ENCODE results near the gene CD22.
A peak's percentile ranks its signal among the peaks of the same experiment; 100 is the strongest.

CD22 gene

GRCh38 chr19:35383536-35383935 is 54.5 kb downstream of the CD22 start:
- H3K36me3 Mint-ChIP-seq, result no peaks in the 10 kb centered on the region
- H3K4me1 Mint-ChIP-seq, result peaks cover 5% of the 10 kb centered on the region
- no peak overlapping the region for H3K4me3 Mint-ChIP-seq
- no peak for DNase-seq (ENCODE audit: low spot score in 2 of 2)
- ATAC-seq, result no peak
- H3K27ac Mint-ChIP-seq, result no peak overlapping the region
- H3K9me3 Mint-ChIP-seq, result peaks cover 4% of the 10 kb centered on the region

- no peak for ATAC-seq
Observed at GRCh38 chr19:35388277-35389054, 59.5 kb downstream of the CD22 start.

GRCh38 chr19:35389192-35389861 is 60.3 kb downstream of the CD22 start:
- H3K4me1 Mint-ChIP-seq, result no peaks in the 10 kb centered on the region
- H3K9me3 Mint-ChIP-seq, result peaks cover 4% of the 10 kb centered on the region
- no peak overlapping the region for H3K27ac Mint-ChIP-seq
- peak in 1 of 2 donors; percentile 20 for DNase-seq (ENCODE audit: low spot score in 2 of 2)
- no peaks in the 10 kb centered on the region for H3K36me3 Mint-ChIP-seq
- ATAC-seq, result no peak
- H3K4me3 Mint-ChIP-seq, result no peak overlapping the region

More at GRCh38 chr19:35388277-35389054, 59.5 kb downstream of the CD22 start:
- peaks cover 4% of the 10 kb centered on the region for H3K9me3 Mint-ChIP-seq
- H3K36me3 Mint-ChIP-seq, result no peaks in the 10 kb centered on the region
- H3K4me3 Mint-ChIP-seq, result no peak overlapping the region
- H3K4me1 Mint-ChIP-seq, result no peaks in the 10 kb centered on the region
- H3K27ac Mint-ChIP-seq, result no peak overlapping the region
- peak in 1 of 2 donors; percentile 15 for DNase-seq (ENCODE audit: low spot score in 2 of 2)

- H3K4me1 Mint-ChIP-seq, result no peaks in the 10 kb centered on the region
- H3K4me3 Mint-ChIP-seq, result no peak overlapping the region
- DNase-seq (ENCODE audit: low spot score in 2 of 2), result no peak
- ATAC-seq, result no peak
- no peak overlapping the region for H3K27ac Mint-ChIP-seq
- H3K36me3 Mint-ChIP-seq, result no peaks in the 10 kb centered on the region
- H3K9me3 Mint-ChIP-seq, result no peaks in the 10 kb centered on the region
Observed at GRCh38 chr19:35392742-35393715, 64.0 kb downstream of the CD22 start.

- Mint-ChIP-seq H3K4me3 (no peak overlapping the region), H3K9me3 (no peaks in the 10 kb centered on the region), H3K4me1 (no peaks in the 10 kb centered on the region), H3K36me3 (no peaks in the 10 kb centered on the region), H3K27ac (no peak overlapping the region)
- no peak for ATAC-seq
- no peak for DNase-seq (ENCODE audit: low spot score in 2 of 2)
Observed at GRCh38 chr19:35395382-35396199, 66.6 kb downstream of the CD22 start.

GRCh38 chr19:35396240-35396885 is 67.4 kb downstream of the CD22 start:
- Mint-ChIP-seq H3K4me3 (no peak overlapping the region), H3K4me1 (peaks cover 2% of the 10 kb centered on the region), H3K9me3 (no peaks in the 10 kb centered on the region), H3K36me3 (no peaks in the 10 kb centered on the region), H3K27ac (no peak overlapping the region)
- no peak for ATAC-seq
- DNase-seq (ENCODE audit: low spot score in 2 of 2), result no peak
